Neuron (in vitro differentiated cells): Measurements from ENCODE around the gene WIPF2.
"Not testable (repeated sequence)": the region's sequence is repeated elsewhere in the genome, so short reads cannot be mapped to it uniquely, and the experiment has no call there.

ENCODE experiments used
- H2AFZ ChIP-seq: one replicate; pipeline ENCODE4 v1.6.1; 2013; ENCODE audit warnings: low read depth, mild to moderate bottlenecking, inconsistent platforms, low read length, moderate library complexity
- H3K27me3 ChIP-seq: one replicate; pipeline ENCODE4 v1.6.1; 2013; ENCODE audit warnings: low read length; ENCODE audit not compliant: insufficient read depth
- H3K36me3 ChIP-seq: one replicate; pipeline ENCODE4 v1.6.1; 2013; ENCODE audit warnings: low read length; ENCODE audit not compliant: insufficient read depth
- H3K4me1 ChIP-seq: one replicate; pipeline ENCODE4 v1.6.1; 2013; ENCODE audit warnings: low read length; ENCODE audit not compliant: insufficient read depth
- H3K4me3 ChIP-seq: 2 replicates; pipeline ENCODE4 v1.5.1; 2013; ENCODE audit warnings: mild to moderate bottlenecking, low read length, moderate library complexity
- H3K9me3 ChIP-seq: one replicate; pipeline ENCODE4 v1.6.1; 2013; ENCODE audit warnings: low read length

Gene WIPF2

GRCh38 chr17:40283662-40284061 lies 64.6 kb downstream of the WIPF2 start:
- peaks cover 26% of the 10 kb centered on the region for H3K36me3 ChIP-seq
- H2AFZ ChIP-seq, result no peak overlapping the region
- no peaks in the 10 kb centered on the region for H3K27me3 ChIP-seq
- peaks cover 3% of the 10 kb centered on the region for H3K4me1 ChIP-seq
- H3K4me3 ChIP-seq, result no peak overlapping the region
- H3K9me3 ChIP-seq, result no peaks in the 10 kb centered on the region

- H3K27me3 ChIP-seq, result no peaks in the 10 kb centered on the region
- peaks cover 21% of the 10 kb centered on the region for H3K36me3 ChIP-seq
- H2AFZ ChIP-seq, result no peak overlapping the region
- peaks cover 3% of the 10 kb centered on the region for H3K4me1 ChIP-seq
- no peaks in the 10 kb centered on the region for H3K9me3 ChIP-seq
- H3K4me3 ChIP-seq, result no peak overlapping the region
Observed at GRCh38 chr17:40284085-40284713, 65.1 kb downstream of the WIPF2 start.

GRCh38 chr17:40286473-40286872 lies 67.4 kb downstream of the WIPF2 start:
- H2AFZ ChIP-seq, result no peak overlapping the region
- peaks cover 3% of the 10 kb centered on the region for H3K4me1 ChIP-seq
- no peaks in the 10 kb centered on the region for H3K27me3 ChIP-seq
- H3K9me3 ChIP-seq, result no peaks in the 10 kb centered on the region
- no peak overlapping the region for H3K4me3 ChIP-seq
- peaks cover 24% of the 10 kb centered on the region for H3K36me3 ChIP-seq

GRCh38 chr17:40287159-40287493 lies 68.0 kb downstream of the WIPF2 start:
- Histone ChIP-seq H2AFZ (peak overlapping the region; percentile 17), H3K4me3 (peak overlapping the region; percentile 45), H3K9me3 (no peaks in the 10 kb centered on the region), H3K36me3 (peaks cover 22% of the 10 kb centered on the region), H3K27me3 (no peaks in the 10 kb centered on the region), H3K4me1 (peaks cover 3% of the 10 kb centered on the region)

DNA sequence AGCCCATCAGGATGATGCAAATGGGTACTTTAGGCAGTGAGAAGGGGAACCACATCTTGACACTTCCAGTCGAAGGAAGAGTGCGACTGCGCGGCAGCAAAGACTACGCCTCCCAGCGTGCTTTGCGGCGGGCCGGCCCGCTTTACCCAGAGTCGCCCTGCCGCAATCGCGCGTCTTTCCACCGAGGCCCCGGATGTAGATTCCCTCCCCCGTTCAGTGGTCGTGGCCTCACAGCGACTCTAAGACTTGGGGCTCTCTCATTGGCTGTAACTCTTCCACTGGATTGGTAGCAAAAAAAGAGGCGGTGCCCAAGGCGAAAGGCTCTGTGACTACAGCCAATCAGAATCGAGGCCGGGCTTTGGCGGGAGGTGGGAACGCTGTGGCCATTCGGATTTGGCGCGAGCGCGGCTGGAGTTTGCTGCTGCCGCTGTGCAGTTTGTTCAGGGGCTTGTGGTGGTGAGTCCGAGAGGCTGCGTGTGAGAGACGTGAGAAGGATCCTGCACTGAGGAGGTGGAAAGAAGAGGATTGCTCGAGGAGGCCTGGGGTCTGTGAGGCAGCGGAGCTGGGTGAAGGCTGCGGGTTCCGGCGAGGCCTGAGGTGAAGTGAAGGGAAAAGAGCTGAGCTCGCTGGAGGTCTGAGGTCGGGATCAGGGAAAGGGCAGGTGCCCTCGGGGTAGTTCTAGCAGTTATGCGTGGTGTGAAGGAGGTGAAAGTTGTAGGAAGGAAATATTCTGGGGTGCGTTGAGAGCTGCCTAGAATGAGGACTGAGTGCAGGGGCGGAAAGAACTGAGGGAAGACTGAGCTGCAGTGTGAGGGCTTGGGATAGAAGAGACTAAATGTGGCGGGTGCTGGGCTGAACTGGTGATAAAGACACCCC lies 68.6 kb downstream of the WIPF2 start, which contains the start of gene CDC6:
Gene CDC6, plus strand, starts transcription at position 386 of the 876 bp plus-strand sequence. CDS start 1,542 bp downstream, outside the sequence.
- H3K36me3 ChIP-seq, result peaks cover 22% of the 10 kb centered on the region
- peaks cover 3% of the 10 kb centered on the region for H3K4me1 ChIP-seq
- H3K9me3 ChIP-seq, result no peaks in the 10 kb centered on the region

DNA sequence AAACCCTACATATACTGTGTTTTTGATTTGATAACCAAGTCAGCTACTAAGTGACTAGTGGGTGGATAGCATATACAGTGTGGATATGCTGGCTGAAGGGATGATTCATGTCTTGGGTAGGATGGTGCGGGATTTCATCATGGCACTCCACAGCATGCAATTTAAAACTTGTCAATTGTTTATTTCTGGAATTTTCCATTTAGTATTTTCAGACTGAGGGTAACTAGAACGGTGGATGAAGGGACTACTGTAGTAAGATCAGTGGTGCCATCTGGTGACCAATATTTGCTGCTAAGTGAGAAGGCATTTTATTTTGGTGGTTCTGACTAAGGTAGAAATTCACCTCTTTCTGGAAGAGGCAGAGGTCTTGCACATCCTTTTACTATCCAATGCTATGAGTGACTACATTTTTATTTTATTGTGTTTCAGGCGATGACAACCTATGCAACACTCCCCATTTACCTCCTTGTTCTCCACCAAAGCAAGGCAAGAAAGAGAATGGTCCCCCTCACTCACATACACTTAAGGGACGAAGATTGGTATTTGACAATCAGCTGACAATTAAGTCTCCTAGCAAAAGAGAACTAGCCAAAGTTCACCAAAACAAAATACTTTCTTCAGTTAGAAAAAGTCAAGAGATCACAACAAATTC lies 71.7 kb downstream of the WIPF2 start:
- Histone ChIP-seq H3K27me3 (no peaks in the 10 kb centered on the region), H2AFZ (no peak overlapping the region), H3K9me3 (no peaks in the 10 kb centered on the region), H3K36me3 (peaks cover 48% of the 10 kb centered on the region), H3K4me3 (no peak overlapping the region), H3K4me1 (peaks cover 3% of the 10 kb centered on the region)

More for the DNA sequence above, 68.6 kb downstream of the WIPF2 start, which contains the start of gene CDC6:
- Histone ChIP-seq H2AFZ (peak within 1 kb of the TSS; percentile 17), H3K27me3 (no peaks in the 10 kb centered on the region), H3K4me3 (peak within 1 kb of the TSS; percentile 59)

DNA sequence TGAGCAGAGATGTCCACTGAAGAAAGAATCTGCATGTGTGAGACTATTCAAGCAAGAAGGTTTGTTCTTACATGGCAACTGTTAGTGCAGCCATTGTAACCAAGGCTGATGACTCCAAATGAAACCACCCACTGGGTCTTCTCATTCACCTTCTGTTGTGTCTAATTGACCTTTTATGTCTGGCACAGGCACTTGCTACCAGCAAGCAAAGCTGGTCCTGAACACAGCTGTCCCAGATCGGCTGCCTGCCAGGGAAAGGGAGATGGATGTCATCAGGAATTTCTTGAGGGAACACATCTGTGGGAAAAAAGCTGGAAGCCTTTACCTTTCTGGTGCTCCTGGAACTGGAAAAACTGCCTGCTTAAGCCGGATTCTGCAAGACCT lies 72.2 kb downstream of the WIPF2 start:
- peaks cover 53% of the 10 kb centered on the region for H3K36me3 ChIP-seq
- H3K4me3 ChIP-seq, result no peak overlapping the region
- no peaks in the 10 kb centered on the region for H3K27me3 ChIP-seq
- H2AFZ ChIP-seq, result no peak overlapping the region
- peaks cover 3% of the 10 kb centered on the region for H3K4me1 ChIP-seq
- no peaks in the 10 kb centered on the region for H3K9me3 ChIP-seq

GRCh38 chr17:40293363-40293762 lies 74.3 kb downstream of the WIPF2 start:
- no peak overlapping the region for H3K4me3 ChIP-seq
- no peaks in the 10 kb centered on the region for H3K4me1 ChIP-seq
- H3K27me3 ChIP-seq, result no peaks in the 10 kb centered on the region
- no peaks in the 10 kb centered on the region for H3K9me3 ChIP-seq
- no peak overlapping the region for H2AFZ ChIP-seq
- H3K36me3 ChIP-seq, result peaks cover 69% of the 10 kb centered on the region

GRCh38 chr17:40295488-40296436 lies 76.7 kb downstream of the WIPF2 start:
- Histone ChIP-seq H3K4me3 (no peak overlapping the region), H3K27me3 (no peaks in the 10 kb centered on the region), H3K4me1 (no peaks in the 10 kb centered on the region), H3K36me3 (peaks cover 65% of the 10 kb centered on the region), H2AFZ (no peak overlapping the region), H3K9me3 (no peaks in the 10 kb centered on the region)

DNA sequence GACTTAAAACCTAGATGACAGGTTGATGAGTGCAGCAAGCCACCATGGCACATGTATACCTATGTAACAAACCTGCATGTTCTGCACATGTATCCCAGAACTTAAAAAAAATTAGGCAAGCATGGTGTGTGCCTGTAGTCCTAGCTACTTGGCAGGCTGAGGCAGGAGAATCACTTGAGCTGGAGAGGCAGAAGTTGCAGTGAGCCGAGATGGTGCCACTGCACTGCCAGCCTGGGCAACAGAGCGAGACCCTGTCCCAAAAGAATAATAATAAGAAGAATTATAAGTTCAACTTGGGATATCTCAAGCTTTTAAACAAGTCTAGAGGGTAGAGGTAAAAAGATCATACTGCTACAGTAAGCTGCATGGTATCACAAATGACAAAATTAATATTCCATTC lies 78.4 kb downstream of the WIPF2 start:
- Histone ChIP-seq H2AFZ (no peak overlapping the region), H3K36me3 (peaks cover 64% of the 10 kb centered on the region), H3K27me3 (no peaks in the 10 kb centered on the region), H3K4me1 (no peaks in the 10 kb centered on the region), H3K4me3 (no peak overlapping the region), H3K9me3 (no peaks in the 10 kb centered on the region)

- Histone ChIP-seq H3K9me3 (no peaks in the 10 kb centered on the region), H2AFZ (no peak overlapping the region), H3K4me1 (no peaks in the 10 kb centered on the region), H3K27me3 (no peaks in the 10 kb centered on the region), H3K36me3 (peaks cover 58% of the 10 kb centered on the region), H3K4me3 (no peak overlapping the region)
Observed at GRCh38 chr17:40298726-40299125, 79.6 kb downstream of the WIPF2 start.

GRCh38 chr17:40299159-40299757 lies 80.2 kb downstream of the WIPF2 start:
- H3K4me1 ChIP-seq, H3K27me3 ChIP-seq, H3K9me3 ChIP-seq, H2AFZ ChIP-seq, H3K4me3 ChIP-seq: not testable (repeated sequence)
- peaks cover 52% of the 10 kb centered on the region for H3K36me3 ChIP-seq
